HepG2 (cell line): ENCODE measurements around the gene TIAM2.

Experiments
- CREB1 ChIP-seq, 2 experiments: fragments of 450-650 bp in 1 of 2; IDR thresholded peaks; 2 replicates each; pipeline ENCODE4 v1.6.1; 2016 to 2017; ENCODE audit warnings: control low read depth in 1 of 2, mild to moderate bottlenecking in 1 of 2, missing compliant biosample characterization in 1 of 2, missing genetic modification characterization in 1 of 2
- CTCF ChIP-seq: sonication (generic); formaldehyde crosslinking; IDR thresholded peaks from 2 replicates; pipeline ENCODE4 v1.5.0; 2020; ENCODE audit warnings: mild to moderate bottlenecking, missing genetic modification reagents, moderate library complexity
- EZH2 ChIP-seq: conservative IDR thresholded peaks from 2 replicates; pipeline ENCODE4 v1.6.1; 2012; ENCODE audit warnings: mild to moderate bottlenecking, low read depth, low read length, moderate library complexity
- HDAC1 ChIP-seq: sonication (generic); formaldehyde crosslinking; IDR thresholded peaks from 2 replicates; pipeline ENCODE4 v1.5.1; 2020; ENCODE audit warnings: mild to moderate bottlenecking, missing genetic modification reagents
- KDM2A ChIP-seq: sonication (generic); formaldehyde crosslinking; IDR thresholded peaks from 2 replicates; pipeline ENCODE4 v1.4.0; 2020; ENCODE audit warnings: low read depth, missing genetic modification reagents, borderline replicate concordance
- POLR2A ChIP-seq, 2 experiments: IDR thresholded peaks; 2 replicates each; pipeline ENCODE4 v1.6.1; 2011; ENCODE audit warnings: low read depth in 2 of 2, low read length in 2 of 2, mild to moderate bottlenecking in 1 of 2, moderate library complexity in 1 of 2; ENCODE audit not compliant: insufficient read depth in 1 of 2
- U2AF2 ChIP-seq: fragments of 200-400 bp; formaldehyde crosslinking; IDR thresholded peaks from 2 replicates; pipeline ENCODE4 v1.6.1; 2017; ENCODE audit warnings: low read depth, mild to moderate bottlenecking, low read length

DNA sequence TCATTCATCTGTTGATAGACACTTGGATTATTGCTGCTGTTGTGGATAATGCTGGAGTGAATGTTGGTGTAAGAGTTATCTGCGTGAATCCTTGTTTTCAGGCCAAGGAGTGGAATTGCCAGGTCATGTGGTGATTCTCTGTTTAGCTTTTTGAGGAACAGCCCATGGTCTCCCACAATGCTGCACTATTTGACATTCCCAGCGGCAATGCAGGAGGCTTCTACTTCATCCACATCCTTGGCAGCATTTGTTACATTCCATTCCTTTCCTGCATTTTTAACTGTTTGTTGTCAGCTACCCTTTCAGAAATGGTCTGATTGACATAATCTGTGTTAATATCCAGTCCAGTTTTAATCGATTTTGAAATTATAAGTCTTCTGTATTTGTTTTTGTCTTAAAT lies 217.0 kb downstream of the TIAM2 start:
- no peak for TF ChIP-seq HDAC1 (CRISPR knock-in tag)
- no peak for TF ChIP-seq CTCF (CRISPR knock-in tag)
- no peak for TF ChIP-seq CREB1 (IDR thresholded peaks at IDR 0.05)
- no peak for TF ChIP-seq CREB1 (CRISPR knock-in tag; IDR thresholded peaks at IDR 0.05)
- no peak for TF ChIP-seq KDM2A (CRISPR knock-in tag)
- TF ChIP-seq U2AF2, result no peak
- TF ChIP-seq POLR2A (IDR thresholded peaks at IDR 0.05; ENCODE audit: insufficient read depth in 1 of 2, low read depth in 2 of 2, low read length in 2 of 2), result no peak
- no peak for TF ChIP-seq EZH2
